Measurements from ENCODE around the gene PTH2R. TPM values are rescaled to one million over a fixed set of nuclear protein-coding genes. Genes with fewer than 3 reads are reported as not detected.

PTH2R gene
- total RNA-seq, 1 experiment from 2014 or later: not detected

- no TSS peak for BruUV-seq (replicated peaks)
- DNase-seq (no peak), ATAC-seq (no peak)
- TF ChIP-seq EZH2 (IDR thresholded peaks at IDR 0.05; ENCODE audit: low read length, unreplicated experiment) (no peak), CTCF (conservative IDR thresholded peaks at IDR 0.05; ENCODE audit: low read depth, low read length) (no peak), EZH2phosphoT487 (IDR thresholded peaks at IDR 0.05; ENCODE audit: borderline replicate concordance, low read length) (no peak)
- Histone ChIP-seq H3K4me3 (ENCODE audit: low read length) (no peak overlapping the region), H3K27me3 (ENCODE audit: low read length) (no peaks in the 10 kb centered on the region), H3K79me2 (ENCODE audit: low read length) (no peaks in the 10 kb centered on the region), H3K36me3 (ENCODE audit: low read depth, low read length) (peaks cover under 1% of the 10 kb centered on the region; the same call in 1 of the 2 replicates), H3K4me1 (ENCODE audit: insufficient read depth, low read length) (peaks cover 15% of the 10 kb centered on the region), H3K9ac (ENCODE audit: low read length) (no peak overlapping the region), H3F3A (ENCODE audit: low read length, unreplicated experiment) (no peaks in the 10 kb centered on the region), H3K27ac (ENCODE audit: low read length) (no peak overlapping the region), H3K4me2 (ENCODE audit: low read length) (no peak overlapping the region), H3K9me2 (replicated peaks; ENCODE audit: low read length) (no peaks in the 10 kb centered on the region), H3K9me3 (ENCODE audit: low read length) (no peaks in the 10 kb centered on the region), H4K20me1 (ENCODE audit: low read length) (no peaks in the 10 kb centered on the region), H2AFZ (ENCODE audit: low read length) (no peak overlapping the region)
- intact Hi-C loops (cut with micrococcal nuclease): no loop called here
- CTCF ChIA-PET: no interaction called here
- POLR2A ChIA-PET (ENCODE audit: unreplicated experiment): no interaction called here
Measured at GRCh38 chr2:208360259-208361076, 46.1 kb upstream of the PTH2R start.

- DNase-seq (no peak), ATAC-seq (no peak)
- no peak overlapping the region for H3K27ac ChIP-seq (ENCODE audit: low read length)
- H3K4me1 ChIP-seq (ENCODE audit: insufficient read depth, low read length): peaks cover 15% of the 10 kb centered on the region
- H3K9me2 ChIP-seq (replicated peaks; ENCODE audit: low read length): no peaks in the 10 kb centered on the region
- no TSS peak for BruUV-seq (replicated peaks)
- ChIA-PET POLR2A (ENCODE audit: unreplicated experiment) (no interaction called here), CTCF (no interaction called here)
- H3K9me3 ChIP-seq (ENCODE audit: low read length): no peaks in the 10 kb centered on the region
- intact Hi-C loops (cut with micrococcal nuclease): no loop called here
- H4K20me1 ChIP-seq (ENCODE audit: low read length): no peaks in the 10 kb centered on the region
- H3F3A ChIP-seq (ENCODE audit: low read length, unreplicated experiment): no peaks in the 10 kb centered on the region
- no peaks in the 10 kb centered on the region for H3K36me3 ChIP-seq (ENCODE audit: low read depth, low read length)
- no peak overlapping the region for H3K4me2 ChIP-seq (ENCODE audit: low read length)
- H3K4me3 ChIP-seq (ENCODE audit: low read length): no peak overlapping the region
- H3K9ac ChIP-seq (ENCODE audit: low read length): no peak overlapping the region
- no peak overlapping the region for H2AFZ ChIP-seq (ENCODE audit: low read length)
- H3K27me3 ChIP-seq (ENCODE audit: low read length): no peaks in the 10 kb centered on the region
- no peaks in the 10 kb centered on the region for H3K79me2 ChIP-seq (ENCODE audit: low read length)
- TF ChIP-seq CTCF (conservative IDR thresholded peaks at IDR 0.05; ENCODE audit: low read depth, low read length): no peak
- TF ChIP-seq EZH2phosphoT487 (IDR thresholded peaks at IDR 0.05; ENCODE audit: borderline replicate concordance, low read length): no peak
- no peak for TF ChIP-seq EZH2 (IDR thresholded peaks at IDR 0.05; ENCODE audit: low read length, unreplicated experiment)
Measured at GRCh38 chr2:208361077-208361441, 45.5 kb upstream of the PTH2R start.

DNA sequence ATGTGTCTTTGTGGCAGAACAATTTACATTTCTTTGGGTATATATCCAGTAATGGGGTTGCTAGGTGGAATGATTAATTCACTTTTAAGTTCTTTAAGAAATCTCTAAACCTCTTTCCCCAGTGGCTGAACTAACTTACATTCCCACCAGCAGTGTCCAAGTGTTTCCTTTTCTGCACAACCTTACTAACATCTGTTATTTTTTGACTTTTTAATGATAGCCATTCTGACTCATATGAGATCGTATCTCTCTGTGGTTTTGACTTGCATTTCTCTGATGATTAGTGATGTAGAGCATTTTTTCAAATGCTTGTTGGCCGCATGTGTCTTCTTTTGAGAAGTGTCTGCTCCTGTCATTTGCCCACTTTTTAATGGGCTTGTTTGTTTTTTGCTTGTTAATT is 43.1 kb upstream of the PTH2R start:
- H3K4me3 ChIP-seq (ENCODE audit: low read length): no peak overlapping the region
- no peak overlapping the region for H3K9ac ChIP-seq (ENCODE audit: low read length)
- BruUV-seq (replicated peaks): no TSS peak
- peak; percentile 77 for DNase-seq
- peak; percentile 89 for ATAC-seq
- peaks cover 15% of the 10 kb centered on the region for H3K4me1 ChIP-seq (ENCODE audit: insufficient read depth, low read length)
- no peaks in the 10 kb centered on the region for H3K79me2 ChIP-seq (ENCODE audit: low read length)
- no peaks in the 10 kb centered on the region for H3F3A ChIP-seq (ENCODE audit: low read length, unreplicated experiment)
- ChIA-PET CTCF (no interaction called here), POLR2A (ENCODE audit: unreplicated experiment) (no interaction called here)
- no peaks in the 10 kb centered on the region for H3K9me2 ChIP-seq (replicated peaks; ENCODE audit: low read length)
- no peak overlapping the region for H3K27ac ChIP-seq (ENCODE audit: low read length)
- peak overlapping the region; percentile 33 for H3K4me2 ChIP-seq (ENCODE audit: low read length)
- H3K9me3 ChIP-seq (ENCODE audit: low read length): no peaks in the 10 kb centered on the region
- no peaks in the 10 kb centered on the region for H3K36me3 ChIP-seq (ENCODE audit: low read depth, low read length)
- H3K27me3 ChIP-seq (ENCODE audit: low read length): no peaks in the 10 kb centered on the region
- H2AFZ ChIP-seq (ENCODE audit: low read length): no peak overlapping the region
- no peaks in the 10 kb centered on the region for H4K20me1 ChIP-seq (ENCODE audit: low read length)
- intact Hi-C loops (cut with micrococcal nuclease): no loop called here
- TF ChIP-seq EZH2phosphoT487 (IDR thresholded peaks at IDR 0.05; ENCODE audit: borderline replicate concordance, low read length) (no peak), EZH2 (IDR thresholded peaks at IDR 0.05; ENCODE audit: low read length, unreplicated experiment) (no peak), CTCF (conservative IDR thresholded peaks at IDR 0.05; ENCODE audit: low read depth, low read length) (no peak)
